GM13976 (cell line): ENCODE results near the gene METTL24.

Source experiments
- DNase-seq: peaks from one replicate; pipeline ENCODE4 v3.0.0; 2012; ENCODE audit warnings: low spot score
- in situ Hi-C: fragments of 300-500 bp; cut with MboI; formaldehyde crosslinking; loops from one replicate; pipeline ENCODE4 v1.12.0; 2022; ENCODE audit warnings: low sequenced_read_pairs, mixed read lengths, inconsistent platforms; ENCODE audit not compliant: unreplicated experiment
- TF ChIP-seq, protein P1 (sequence below): IDR thresholded peaks from 2 replicates; pipeline ENCODE4 v1.5.1; 2012; ENCODE audit warnings: borderline replicate concordance, mild to moderate bottlenecking; ENCODE audit not compliant: insufficient read depth; ENCODE audit errors: extremely low read depth, missing control alignments, control extremely low read depth

METTL24 gene

GRCh38 chr6:110295451-110296165 lies 62.5 kb downstream of the METTL24 start:
- in situ Hi-C loops: no loop called here
- DNase-seq: no peak
- TF ChIP-seq, protein P1, sequence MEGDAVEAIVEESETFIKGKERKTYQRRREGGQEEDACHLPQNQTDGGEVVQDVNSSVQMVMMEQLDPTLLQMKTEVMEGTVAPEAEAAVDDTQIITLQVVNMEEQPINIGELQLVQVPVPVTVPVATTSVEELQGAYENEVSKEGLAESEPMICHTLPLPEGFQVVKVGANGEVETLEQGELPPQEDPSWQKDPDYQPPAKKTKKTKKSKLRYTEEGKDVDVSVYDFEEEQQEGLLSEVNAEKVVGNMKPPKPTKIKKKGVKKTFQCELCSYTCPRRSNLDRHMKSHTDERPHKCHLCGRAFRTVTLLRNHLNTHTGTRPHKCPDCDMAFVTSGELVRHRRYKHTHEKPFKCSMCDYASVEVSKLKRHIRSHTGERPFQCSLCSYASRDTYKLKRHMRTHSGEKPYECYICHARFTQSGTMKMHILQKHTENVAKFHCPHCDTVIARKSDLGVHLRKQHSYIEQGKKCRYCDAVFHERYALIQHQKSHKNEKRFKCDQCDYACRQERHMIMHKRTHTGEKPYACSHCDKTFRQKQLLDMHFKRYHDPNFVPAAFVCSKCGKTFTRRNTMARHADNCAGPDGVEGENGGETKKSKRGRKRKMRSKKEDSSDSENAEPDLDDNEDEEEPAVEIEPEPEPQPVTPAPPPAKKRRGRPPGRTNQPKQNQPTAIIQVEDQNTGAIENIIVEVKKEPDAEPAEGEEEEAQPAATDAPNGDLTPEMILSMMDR: no peak

- in situ Hi-C loops: no loop called here
- no peak for DNase-seq
- TF ChIP-seq, protein P1: no peak
Measured at GRCh38 chr6:110287462-110288341, 70.4 kb downstream of the METTL24 start.

GRCh38 chr6:110285306-110286060 lies 72.7 kb downstream of the METTL24 start:
- DNase-seq: no peak
- in situ Hi-C loops: no loop called here
- TF ChIP-seq, protein P1: no peak

- TF ChIP-seq, protein P1: no peak
- DNase-seq: no peak
- in situ Hi-C loops: no loop called here
Measured at GRCh38 chr6:110284855-110285254, 73.3 kb downstream of the METTL24 start.

DNA sequence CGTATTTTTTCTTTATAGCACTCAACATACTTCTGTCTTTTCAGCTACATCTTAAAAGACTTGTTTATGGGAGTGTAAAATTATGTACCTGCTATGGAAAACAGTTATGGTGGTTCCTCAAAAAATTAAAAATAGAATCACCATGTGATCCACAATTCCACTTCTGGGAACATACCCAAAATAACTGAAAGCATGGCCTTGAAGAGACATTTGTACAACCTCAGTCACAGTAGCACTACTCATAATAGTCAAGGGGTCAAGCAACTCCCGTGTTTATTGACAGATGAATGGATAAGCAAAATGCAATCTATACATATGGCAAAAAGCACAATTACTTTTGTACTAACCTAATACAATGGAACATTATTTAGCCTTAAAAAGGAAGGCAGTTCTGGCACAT lies 74.5 kb downstream of the METTL24 start:
- TF ChIP-seq, protein P1: no peak
- no peak for DNase-seq
- in situ Hi-C loops: no loop called here

GRCh38 chr6:110282412-110282811 lies 75.7 kb downstream of the METTL24 start:
- in situ Hi-C loops: no loop called here
- DNase-seq: no peak
- TF ChIP-seq, protein P1: no peak
